Measurements from ENCODE around the gene CLCNKA. TPM values are rescaled to one million over a fixed set of nuclear protein-coding genes. Genes with fewer than 3 reads are reported as not detected.
A peak's percentile ranks its signal among the peaks of the same experiment; 100 is the strongest.

CLCNKA gene
- total and polyA plus RNA-seq, 3 donors from 2014 or later, result 6.5 to 9.9 (median 6.9) TPM

GRCh38 chr1:16009678-16010077 is 12.2 kb upstream of the CLCNKA start:
- no peaks in the 10 kb centered on the region for H3K9me3 ChIP-seq
- H3K4me3 ChIP-seq, result no peak overlapping the region
- no peak overlapping the region for H3K27ac ChIP-seq
- H3K36me3 ChIP-seq (ENCODE audit: low read depth, missing control alignments), result no peaks in the 10 kb centered on the region
- no peak for TF ChIP-seq POLR2A (IDR thresholded peaks at IDR 0.05)
- TF ChIP-seq, protein P1, sequence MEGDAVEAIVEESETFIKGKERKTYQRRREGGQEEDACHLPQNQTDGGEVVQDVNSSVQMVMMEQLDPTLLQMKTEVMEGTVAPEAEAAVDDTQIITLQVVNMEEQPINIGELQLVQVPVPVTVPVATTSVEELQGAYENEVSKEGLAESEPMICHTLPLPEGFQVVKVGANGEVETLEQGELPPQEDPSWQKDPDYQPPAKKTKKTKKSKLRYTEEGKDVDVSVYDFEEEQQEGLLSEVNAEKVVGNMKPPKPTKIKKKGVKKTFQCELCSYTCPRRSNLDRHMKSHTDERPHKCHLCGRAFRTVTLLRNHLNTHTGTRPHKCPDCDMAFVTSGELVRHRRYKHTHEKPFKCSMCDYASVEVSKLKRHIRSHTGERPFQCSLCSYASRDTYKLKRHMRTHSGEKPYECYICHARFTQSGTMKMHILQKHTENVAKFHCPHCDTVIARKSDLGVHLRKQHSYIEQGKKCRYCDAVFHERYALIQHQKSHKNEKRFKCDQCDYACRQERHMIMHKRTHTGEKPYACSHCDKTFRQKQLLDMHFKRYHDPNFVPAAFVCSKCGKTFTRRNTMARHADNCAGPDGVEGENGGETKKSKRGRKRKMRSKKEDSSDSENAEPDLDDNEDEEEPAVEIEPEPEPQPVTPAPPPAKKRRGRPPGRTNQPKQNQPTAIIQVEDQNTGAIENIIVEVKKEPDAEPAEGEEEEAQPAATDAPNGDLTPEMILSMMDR (IDR thresholded peaks at IDR 0.05), result no peak
- DNase-seq, result no peak
- WGBS, 2 donors, result 89 to 95% methylated on average over 9 to 11 of the region's 11 CpGs
- peaks cover 26% of the 10 kb centered on the region for H3K4me1 ChIP-seq
- intact Hi-C loops (cut with DNase I; ENCODE audit: low total_unique reads), result no loop called here
- no peaks in the 10 kb centered on the region for H3K27me3 ChIP-seq

GRCh38 chr1:16010837-16011236 is 11.0 kb upstream of the CLCNKA start:
- DNase-seq, result no peak
- TF ChIP-seq, protein P1 (IDR thresholded peaks at IDR 0.05), result no peak
- no peak for TF ChIP-seq POLR2A (IDR thresholded peaks at IDR 0.05)
- intact Hi-C loops (cut with DNase I; ENCODE audit: low total_unique reads), result no loop called here
- no peaks in the 10 kb centered on the region for H3K27me3 ChIP-seq
- H3K36me3 ChIP-seq (ENCODE audit: low read depth, missing control alignments), result no peaks in the 10 kb centered on the region
- H3K4me3 ChIP-seq, result no peak overlapping the region
- no peak overlapping the region for H3K27ac ChIP-seq
- WGBS, 2 donors, result 80 to 95% methylated on average over 1 to 3 of the region's 3 CpGs
- peaks cover 37% of the 10 kb centered on the region for H3K4me1 ChIP-seq
- H3K9me3 ChIP-seq, result no peaks in the 10 kb centered on the region

DNA sequence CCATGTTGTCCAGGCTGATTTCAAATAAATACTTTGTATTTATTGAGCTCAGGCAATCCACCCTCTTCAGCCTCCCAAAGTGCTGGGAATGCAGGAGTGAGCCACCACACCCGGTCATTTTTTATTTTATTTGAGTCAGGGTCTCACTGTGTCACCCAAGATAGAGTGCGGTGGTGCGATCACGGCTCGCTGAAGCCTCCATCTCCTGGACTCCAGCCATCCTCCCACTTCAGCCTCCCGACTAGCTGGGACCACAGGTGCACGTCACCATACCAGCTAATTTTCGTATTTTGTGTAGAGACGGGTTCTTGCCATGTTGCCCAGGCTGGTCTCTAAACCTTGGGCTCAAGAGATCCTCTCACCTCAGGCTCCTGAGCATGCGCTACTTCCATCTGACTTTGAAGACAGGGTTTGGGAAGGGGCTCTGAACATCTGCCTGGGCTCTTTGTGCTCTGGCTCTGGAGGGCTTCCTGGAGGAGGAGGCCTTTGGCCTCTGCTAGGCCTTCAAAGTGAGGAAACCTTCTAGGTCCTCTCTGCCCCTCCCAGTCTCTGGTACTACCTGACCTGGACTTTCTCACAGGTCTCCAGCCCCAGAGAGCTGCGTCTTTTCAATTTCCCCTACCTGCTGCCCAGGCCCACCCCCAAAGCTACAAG is 9.8 kb upstream of the CLCNKA start:
- peak overlapping the region; percentile 47 to 68 for H3K27ac ChIP-seq
- DNase-seq, result no peak
- 84 to 88% methylated on average over 11 of the region's 11 CpGs for WGBS, 2 donors
- no peaks in the 10 kb centered on the region for H3K27me3 ChIP-seq
- H3K4me3 ChIP-seq, result peak overlapping the region in 1 of 2 donors; percentile 58
- H3K4me1 ChIP-seq, result peaks cover 49% of the 10 kb centered on the region
- intact Hi-C loops (cut with DNase I; ENCODE audit: low total_unique reads), result no loop called here
- no peak for TF ChIP-seq POLR2A (IDR thresholded peaks at IDR 0.05)
- TF ChIP-seq, protein P1 (IDR thresholded peaks at IDR 0.05), result no peak
- no peaks in the 10 kb centered on the region for H3K9me3 ChIP-seq
- no peaks in the 10 kb centered on the region for H3K36me3 ChIP-seq (ENCODE audit: low read depth, missing control alignments)

- intact Hi-C loops (cut with DNase I; ENCODE audit: low total_unique reads), result no loop called here
- H3K36me3 ChIP-seq (ENCODE audit: low read depth, missing control alignments), result no peaks in the 10 kb centered on the region
- H3K9me3 ChIP-seq, result no peaks in the 10 kb centered on the region
- WGBS, 2 donors, result 3 to 4% methylated on average over 6 to 35 of the region's 36 CpGs
- H3K27me3 ChIP-seq, result no peaks in the 10 kb centered on the region
- TF ChIP-seq, protein P1 (IDR thresholded peaks at IDR 0.05), result no peak
- TF ChIP-seq POLR2A (IDR thresholded peaks at IDR 0.05), result no peak
- H3K4me3 ChIP-seq, result peak overlapping the region; percentile 34 to 58
- peak; percentile 69 for DNase-seq
- H3K4me1 ChIP-seq, result peaks cover 55% of the 10 kb centered on the region
- H3K27ac ChIP-seq, result peak overlapping the region; percentile 68 to 88
Observed at GRCh38 chr1:16012590-16013219, 9.1 kb upstream of the CLCNKA start.

Data from testis (tissue), 3 donors.